Thyroid gland (tissue), 4 donors: Measurements from ENCODE around the gene WLS.

Experiments used
- CTCF ChIP-seq, 6 experiments: fragments of 200-600 bp in 3 of 6; fragments of 450-650 bp in 3 of 6; sonication (generic) in 3 of 6; IDR thresholded peaks; one replicate each; pipeline ENCODE4 v1.5.1; 2016 to 2019; ENCODE audit warnings: antibody characterized with exemption in 6 of 6, mild to moderate bottlenecking in 2 of 6, inconsistent platforms in 1 of 6, moderate library complexity in 1 of 6
- POLR2A ChIP-seq, 2 donors: fragments of 450-650 bp; IDR thresholded peaks; one replicate each; pipeline ENCODE4 v1.6.1; 2017; ENCODE audit warnings: antibody characterized with exemption in 2 of 2, mild to moderate bottlenecking in 2 of 2, moderate library complexity in 1 of 2

- TF ChIP-seq POLR2A (IDR thresholded peaks at IDR 0.05) (no peak), CTCF (IDR thresholded peaks at IDR 0.05) (no peak)
These were observed 99.7 kb downstream of the WLS start for GRCh38 chr1:68132426-68133130.
